Activated T-cell treated with anti-CD3 and anti-CD28 coated beads, Interleukin-2, amount 50 U/mL, for 72 hours (primary cell): ENCODE data around the gene ADAMTS2. TPM values are rescaled to one million over a fixed set of nuclear protein-coding genes. Genes with fewer than 3 reads are reported as not detected.
"Not testable (repeated sequence)": the region's sequence is repeated elsewhere in the genome, so short reads cannot be mapped to it uniquely, and the experiment has no call there.

Experiments
- ATAC-seq, 2 donors: fragments of 150-1000 bp; cut with Tn5 transposase; replicated peaks in 1 of 2; 2 replicates each; pipeline ENCODE4 v1.10.0; 2021; ENCODE audit warnings: moderate library complexity in 2 of 2, mild to moderate bottlenecking in 1 of 2
- DNase-seq, 2 donors: peaks; one replicate each; pipeline ENCODE4 v3.0.0; 2021 to 2022; ENCODE audit warnings: mixed read lengths in 1 of 2
- H3K27ac Mint-ChIP-seq: one replicate; pipeline ENCODE4 v1.8.0; 2022; ENCODE audit warnings: mild to moderate bottlenecking, moderate library complexity, mixed read lengths
- H3K27me3 Mint-ChIP-seq: one replicate; pipeline ENCODE4 v1.8.0; 2022; ENCODE audit warnings: low read depth, mixed read lengths
- H3K36me3 Mint-ChIP-seq, 2 donors: one replicate each; pipeline ENCODE4 v1.8.0; 2022; ENCODE audit warnings: mixed read lengths in 2 of 2, mild to moderate bottlenecking in 1 of 2; ENCODE audit not compliant: insufficient read depth in 2 of 2
- H3K4me1 Mint-ChIP-seq: one replicate; pipeline ENCODE4 v1.8.0; 2022; ENCODE audit warnings: low read depth, mixed read lengths
- H3K4me3 Mint-ChIP-seq, 2 donors: one replicate each; pipeline ENCODE4 v1.8.0; 2022; ENCODE audit warnings: mild to moderate bottlenecking in 2 of 2, mixed read lengths in 2 of 2, moderate library complexity in 2 of 2
- H3K9me3 Mint-ChIP-seq, 2 donors: one replicate each; pipeline ENCODE4 v1.8.0; 2022; ENCODE audit warnings: mixed read lengths in 2 of 2
- total RNA-seq, 2 donors: library from RNA; stranded (reverse); gene quantifications; one replicate each; pipeline ENCODE4 v1.2.3, GENCODE V29; 2022

Gene ADAMTS2
- total RNA-seq, 2 donors from 2014 or later = not detected

- ATAC-seq (no peak), DNase-seq (no peak)
- H3K4me1 Mint-ChIP-seq = no peaks in the 10 kb centered on the region
- peaks cover 2 to 12% of the 10 kb centered on the region in 2 donors for H3K36me3 Mint-ChIP-seq
- no peaks in the 10 kb centered on the region for H3K27me3 Mint-ChIP-seq
- H3K4me3 Mint-ChIP-seq = no peak overlapping the region
- H3K9me3 Mint-ChIP-seq = peaks cover 18 to 21% of the 10 kb centered on the region in 2 donors
- no peak overlapping the region for H3K27ac Mint-ChIP-seq
These were observed 233.7 kb downstream of the ADAMTS2 start for GRCh38 chr5:179111267-179112207.

DNA sequence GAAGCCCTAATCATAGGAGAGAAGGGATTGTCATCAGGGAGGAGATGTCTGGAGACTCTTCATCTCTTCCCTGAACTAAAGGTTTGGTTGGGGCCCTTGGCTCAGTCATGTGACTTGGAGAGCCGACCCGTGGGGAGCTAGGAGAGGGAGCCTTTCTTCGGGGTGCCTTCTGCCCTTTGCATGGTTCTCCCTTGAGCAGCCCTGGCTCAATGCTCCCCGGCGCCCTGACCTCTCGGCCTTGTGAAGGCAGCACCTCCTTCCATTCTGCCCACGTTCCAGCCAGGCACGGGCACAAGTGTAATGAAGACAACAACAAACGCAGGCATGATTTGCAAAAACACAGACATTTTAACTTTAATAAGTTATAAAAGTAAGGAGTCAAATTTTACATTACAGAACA lies 234.7 kb downstream of the ADAMTS2 start:
- Mint-ChIP-seq H3K4me3 (no peak overlapping the region), H3K36me3 (peaks cover 2 to 10% of the 10 kb centered on the region in 2 donors), H3K27me3 (no peaks in the 10 kb centered on the region), H3K27ac (no peak overlapping the region), H3K9me3 (peaks cover 16 to 18% of the 10 kb centered on the region in 2 donors), H3K4me1 (no peaks in the 10 kb centered on the region)
- DNase-seq (no peak), ATAC-seq (no peak)

GRCh38 chr5:179101282-179101681 lies 244.0 kb downstream of the ADAMTS2 start:
- H3K4me1 Mint-ChIP-seq, H3K27ac Mint-ChIP-seq, ATAC-seq: not testable (repeated sequence)

DNA sequence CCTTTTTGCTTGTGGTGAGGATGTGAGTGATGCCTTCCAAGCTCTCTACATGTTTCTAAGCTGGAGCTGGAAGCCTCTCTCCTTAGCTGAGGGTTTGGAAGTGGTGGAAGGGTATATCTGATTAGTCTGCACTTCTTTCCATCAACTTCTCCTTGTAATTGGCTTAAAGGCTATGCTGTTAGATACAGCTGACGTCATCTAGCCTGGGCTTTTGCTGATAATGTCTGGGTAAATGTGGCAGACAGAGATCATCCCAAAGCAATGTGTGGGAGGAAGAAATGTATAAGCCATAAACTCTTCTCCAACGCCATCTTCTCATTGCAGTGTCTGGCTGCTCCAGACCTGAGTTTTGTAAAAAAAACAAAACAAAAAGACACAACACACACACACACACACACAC lies 255.8 kb downstream of the ADAMTS2 start:
- Mint-ChIP-seq H3K27ac (no peak overlapping the region), H3K36me3 (peaks cover 22 to 32% of the 10 kb centered on the region in 2 donors), H3K27me3 (no peaks in the 10 kb centered on the region), H3K9me3 (peaks cover 20 to 40% of the 10 kb centered on the region in 2 donors), H3K4me3 (no peak overlapping the region), H3K4me1 (no peaks in the 10 kb centered on the region)
- ATAC-seq = no peak
- DNase-seq = no peak

More at GRCh38 chr5:179101282-179101681, 244.0 kb downstream of the ADAMTS2 start:
- DNase-seq, H3K27me3 Mint-ChIP-seq, H3K9me3 Mint-ChIP-seq, H3K4me3 Mint-ChIP-seq: not testable (repeated sequence)
- H3K36me3 Mint-ChIP-seq = peaks cover 8 to 16% of the 10 kb centered on the region in 2 donors

GRCh38 chr5:179080724-179081123 lies 264.5 kb downstream of the ADAMTS2 start:
- ATAC-seq (no peak), DNase-seq (no peak)
- Mint-ChIP-seq H3K9me3 (peaks cover 33 to 39% of the 10 kb centered on the region in 2 donors), H3K4me1 (no peaks in the 10 kb centered on the region), H3K27ac (no peak overlapping the region), H3K36me3 (peaks cover 52 to 76% of the 10 kb centered on the region in 2 donors), H3K27me3 (no peaks in the 10 kb centered on the region), H3K4me3 (no peak overlapping the region)

GRCh38 chr5:179079165-179079987 lies 265.9 kb downstream of the ADAMTS2 start:
- Mint-ChIP-seq H3K27me3 (no peaks in the 10 kb centered on the region), H3K9me3 (peaks cover 34 to 39% of the 10 kb centered on the region in 2 donors), H3K4me1 (no peaks in the 10 kb centered on the region), H3K4me3 (no peak overlapping the region), H3K36me3 (peaks cover 52 to 77% of the 10 kb centered on the region in 2 donors), H3K27ac (no peak overlapping the region)
- ATAC-seq (no peak), DNase-seq (no peak)

GRCh38 chr5:179065703-179066102 lies 279.6 kb downstream of the ADAMTS2 start:
- ATAC-seq (no peak), DNase-seq (no peak)
- Mint-ChIP-seq H3K27ac (no peak overlapping the region), H3K27me3 (no peaks in the 10 kb centered on the region), H3K36me3 (peaks cover 49 to 81% of the 10 kb centered on the region in 2 donors), H3K9me3 (peaks cover 23 to 36% of the 10 kb centered on the region in 2 donors), H3K4me3 (no peak overlapping the region), H3K4me1 (peaks cover 12% of the 10 kb centered on the region)

DNA sequence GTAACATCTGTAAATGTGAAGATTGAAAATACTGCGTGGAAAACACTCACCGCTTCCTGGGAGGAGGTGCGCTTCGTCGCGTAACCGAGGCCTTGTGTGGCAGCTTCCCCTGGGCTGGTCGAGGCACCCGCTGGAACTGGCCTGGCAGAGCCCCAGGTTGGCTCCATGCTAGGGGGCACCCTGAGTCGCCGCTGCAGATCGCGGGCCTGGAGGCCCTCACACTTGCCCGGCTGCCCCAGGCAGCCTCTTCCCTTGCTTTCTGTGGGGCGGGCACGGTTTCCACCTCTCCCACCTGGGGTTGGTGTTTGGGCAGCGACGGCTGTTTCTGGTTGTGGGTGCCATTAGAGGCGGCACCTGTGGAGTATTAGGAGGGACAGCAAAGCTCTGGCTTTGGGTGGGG lies 284.2 kb downstream of the ADAMTS2 start:
- H3K27ac Mint-ChIP-seq = peak overlapping the region; percentile 63
- ATAC-seq (no peak), DNase-seq (no peak)
- H3K36me3 Mint-ChIP-seq = peaks cover 29 to 56% of the 10 kb centered on the region in 2 donors
- no peaks in the 10 kb centered on the region for H3K27me3 Mint-ChIP-seq
- H3K9me3 Mint-ChIP-seq = peaks cover 18 to 25% of the 10 kb centered on the region in 2 donors
- H3K4me3 Mint-ChIP-seq = peak overlapping the region; percentile 93 to 95
- H3K4me1 Mint-ChIP-seq = peaks cover 23% of the 10 kb centered on the region

Other genes starting within 250 kb of the ADAMTS2 start
- 10 to 100 TPM; 32.0 to 37.9 TPM for gene RUFY1, start 205.1 kb upstream of the ADAMTS2 start, total RNA-seq